ENCODE data around the gene ZNF460.

Gene ZNF460

DNA sequence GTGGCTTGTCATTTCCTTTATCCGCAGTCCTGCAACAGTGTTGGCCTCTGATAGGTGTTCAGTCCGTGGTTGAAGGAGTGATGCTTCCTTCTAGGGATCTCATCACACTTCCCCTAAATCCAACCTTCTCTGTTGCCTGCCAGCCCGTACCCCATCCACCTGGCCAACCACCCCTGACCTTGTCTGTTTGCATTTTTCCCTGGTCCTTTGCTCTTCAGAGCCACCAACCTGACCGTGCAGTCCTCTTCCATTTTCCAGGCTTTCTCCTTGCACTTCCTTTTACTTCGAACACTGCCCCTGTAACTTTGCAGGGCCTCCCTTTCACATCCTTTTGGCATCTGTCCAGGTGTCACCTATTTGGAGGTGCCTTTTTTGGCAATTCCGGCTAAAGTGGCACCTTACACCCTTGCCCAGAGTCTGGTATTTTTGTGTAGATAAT is 696 bp downstream of the ZNF460 start:
- DNase-seq (ENCODE audit: low read depth): peak; percentile 3

DNA sequence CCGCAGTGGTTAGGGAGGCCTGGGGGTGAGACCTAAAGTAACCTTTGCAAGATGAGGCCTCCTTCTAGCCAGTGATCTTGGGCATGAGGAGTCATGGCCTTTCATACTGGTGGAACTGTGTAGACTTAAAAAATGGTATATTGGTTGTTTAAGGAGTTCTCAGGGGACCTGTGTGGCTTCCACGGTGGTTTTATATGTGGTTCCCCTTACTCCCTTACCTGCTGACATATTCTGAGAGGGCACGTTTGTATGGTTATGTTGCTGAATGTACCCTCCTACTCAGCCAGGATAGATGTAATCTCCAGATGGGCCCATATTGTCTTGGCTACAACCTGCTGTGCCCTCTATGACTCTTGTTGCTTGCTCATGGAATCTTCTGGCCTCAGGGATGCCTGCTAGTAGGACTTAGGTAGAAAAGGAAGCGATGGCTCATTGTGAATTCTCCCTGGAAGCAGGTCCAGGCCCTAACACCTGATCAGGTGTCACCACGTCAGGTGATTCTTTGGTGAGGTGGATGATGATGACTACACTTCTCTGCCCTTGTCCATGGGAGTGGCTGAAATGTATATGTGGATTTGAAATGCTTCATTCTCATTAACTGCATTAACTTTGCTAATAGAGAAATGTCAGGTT is 1.8 kb downstream of the ZNF460 start:
- no peak for DNase-seq (ENCODE audit: low read depth)

DNA sequence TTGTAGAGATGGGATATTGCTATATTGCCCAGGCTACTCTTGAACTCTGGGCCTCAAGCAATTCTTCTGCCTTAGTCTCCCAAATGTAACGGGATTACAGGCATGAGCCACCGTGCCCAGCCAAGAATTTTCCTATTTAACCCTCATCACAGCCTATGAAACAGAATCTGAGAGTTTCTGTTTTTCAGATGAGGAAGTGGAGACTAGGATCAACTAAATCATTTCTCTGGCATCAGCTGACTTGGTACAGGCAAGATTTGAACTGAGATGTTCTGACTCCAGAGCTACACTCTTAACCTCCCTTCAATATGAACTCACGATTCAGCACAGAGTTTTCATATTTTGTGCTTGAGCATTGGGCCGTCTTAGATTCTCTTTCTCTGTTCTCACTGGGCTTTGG is 8.1 kb downstream of the ZNF460 start:
- DNase-seq (ENCODE audit: low read depth): no peak

DNA sequence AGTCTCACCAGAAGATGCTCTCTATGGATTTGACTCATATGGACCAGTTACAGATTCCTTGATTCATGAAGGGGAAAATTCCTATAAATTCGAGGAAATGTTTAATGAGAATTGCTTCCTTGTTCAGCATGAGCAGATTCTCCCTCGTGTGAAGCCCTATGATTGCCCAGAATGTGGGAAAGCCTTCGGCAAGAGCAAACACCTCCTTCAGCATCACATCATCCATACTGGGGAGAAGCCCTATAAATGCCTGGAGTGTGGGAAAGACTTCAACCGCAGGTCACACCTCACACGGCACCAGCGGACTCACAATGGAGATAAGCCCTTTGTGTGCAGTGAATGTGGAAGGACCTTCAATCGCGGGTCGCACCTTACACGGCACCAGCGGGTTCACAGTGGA is 10.7 kb downstream of the ZNF460 start:
- DNase-seq (ENCODE audit: low read depth): no peak

DNA sequence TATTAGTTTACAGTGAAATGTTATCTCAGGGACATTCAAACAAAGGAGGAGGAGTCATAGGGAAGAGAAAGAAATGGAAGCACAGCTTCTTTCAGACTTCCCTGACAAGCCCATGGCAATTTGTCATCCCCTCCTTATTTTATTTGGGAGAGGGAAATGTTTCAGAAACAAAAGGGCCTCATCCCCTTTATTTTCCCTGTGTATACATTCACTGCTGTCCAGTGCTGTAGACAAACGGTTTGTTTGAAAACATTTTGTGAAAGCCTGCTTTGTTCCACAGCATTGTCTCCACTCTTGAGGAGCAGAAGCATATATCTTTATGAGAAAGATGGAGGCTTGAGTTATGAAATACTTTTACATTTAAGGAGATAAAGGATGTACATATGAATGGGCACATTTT is 12.3 kb downstream of the ZNF460 start:
- DNase-seq (ENCODE audit: low read depth): no peak

DNA sequence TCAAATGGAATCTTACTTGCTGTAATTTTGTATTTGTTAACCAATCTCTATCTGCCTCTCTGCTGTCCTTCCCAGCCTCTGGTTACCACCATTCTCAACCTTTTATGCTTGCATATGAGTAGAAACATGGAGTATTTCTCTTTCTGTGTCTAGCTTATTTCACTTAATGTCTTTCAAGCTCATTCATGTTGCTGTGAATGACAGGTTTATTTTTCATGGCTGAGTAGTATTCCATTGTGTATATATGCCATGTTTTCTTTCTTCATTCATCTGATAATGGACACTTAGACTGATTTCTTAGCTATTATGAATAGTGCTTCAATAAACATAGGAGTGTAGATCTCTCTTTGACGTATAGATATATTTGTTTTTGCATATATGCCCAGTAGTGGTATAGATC is 13.4 kb downstream of the ZNF460 start:
- DNase-seq (ENCODE audit: low read depth): no peak

DNA sequence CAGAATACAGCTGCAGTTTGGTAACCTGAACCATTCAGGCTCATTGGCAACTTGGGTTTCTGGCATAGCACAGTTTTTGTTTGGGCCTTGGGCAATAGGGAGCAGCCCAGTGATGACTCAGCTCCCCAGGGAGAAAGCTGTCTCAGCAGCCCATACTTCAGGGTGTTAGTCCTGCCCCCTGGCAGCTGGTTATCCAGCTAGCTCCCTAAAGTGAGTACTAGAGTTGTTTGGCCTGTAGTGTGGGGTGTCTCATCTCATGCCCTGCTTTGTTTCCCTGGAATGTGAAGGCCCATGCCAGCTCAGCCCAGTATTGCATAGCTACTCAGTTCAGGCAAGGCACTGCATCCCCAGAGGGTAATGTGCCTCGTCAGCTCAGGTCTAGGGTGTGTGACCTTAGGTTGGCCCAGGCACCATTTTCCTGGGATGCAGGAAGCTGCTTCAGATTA is 21.8 kb downstream of the ZNF460 start:
- no peak for DNase-seq (ENCODE audit: low read depth)

DNA sequence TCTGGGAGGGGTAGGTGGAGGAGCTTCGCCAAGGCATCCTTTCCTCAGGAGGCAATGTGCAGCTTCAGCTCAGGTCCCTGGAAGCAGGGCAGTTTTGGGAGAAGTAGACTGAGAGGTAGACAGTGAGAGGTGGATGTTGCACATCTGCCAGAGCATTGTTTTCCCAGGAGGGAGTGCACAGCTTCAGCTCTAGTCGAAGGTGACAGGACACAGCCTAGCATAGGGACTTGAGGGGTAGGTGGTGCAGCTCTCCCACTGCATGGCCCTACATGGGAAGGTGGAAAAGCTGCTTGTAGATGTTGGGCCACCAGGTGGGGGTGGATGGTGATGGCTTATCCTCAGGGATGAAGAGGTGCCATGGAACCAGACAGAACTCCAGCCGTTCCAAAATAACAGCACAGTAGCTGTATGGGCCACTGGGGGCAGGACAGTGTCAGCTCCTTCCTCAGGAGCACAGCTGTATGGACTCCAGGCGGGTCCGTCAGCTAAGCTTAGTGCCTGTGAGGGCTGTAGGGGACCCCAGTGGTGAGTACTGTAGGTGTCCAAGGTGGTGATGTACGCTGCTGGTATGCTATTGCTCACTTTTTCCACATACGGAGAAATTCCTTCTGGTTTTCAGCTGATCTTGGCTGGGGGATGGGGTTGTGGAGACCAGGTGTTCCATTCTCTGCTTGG is 22.6 kb downstream of the ZNF460 start:
- no peak for DNase-seq (ENCODE audit: low read depth)

DNA sequence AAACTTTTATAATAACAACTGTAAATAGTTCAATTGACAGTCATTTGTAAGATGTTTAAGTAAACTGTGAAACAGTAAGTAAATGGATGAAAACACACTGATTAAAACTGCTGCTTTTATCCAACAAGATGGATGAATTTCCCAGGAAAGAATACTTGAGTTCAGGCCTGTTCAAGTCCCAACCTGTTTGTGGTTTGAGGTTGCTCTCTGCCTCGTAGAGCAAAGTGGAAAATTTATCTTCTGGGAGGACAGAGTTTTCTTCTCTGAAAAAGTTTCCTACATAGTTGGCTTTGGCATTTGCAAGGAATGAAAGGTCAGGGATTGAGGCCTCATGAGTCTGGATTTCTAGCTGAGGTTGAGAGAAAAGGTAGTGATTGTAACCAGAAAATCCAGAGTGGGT is 24.8 kb downstream of the ZNF460 start:
- DNase-seq (ENCODE audit: low read depth): no peak

DNA sequence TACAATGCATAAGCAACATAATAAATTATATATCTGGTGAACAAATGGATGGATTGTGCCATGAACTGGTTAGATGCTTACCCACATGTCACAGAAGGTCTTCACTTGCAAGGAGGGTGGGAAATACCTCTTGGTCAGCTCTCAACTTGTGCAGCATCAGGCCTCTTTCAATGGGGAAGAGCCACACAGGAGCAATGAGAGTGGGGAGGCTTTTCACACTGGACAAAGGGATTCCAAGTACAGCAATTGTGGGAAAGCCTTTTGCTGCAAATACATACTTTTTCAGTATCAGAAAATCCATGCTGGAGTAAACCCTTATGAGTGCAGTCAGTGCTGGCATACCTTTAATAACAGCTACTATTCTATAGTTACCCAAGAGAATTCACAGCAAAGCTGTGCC is 28.2 kb downstream of the ZNF460 start:
- DNase-seq (ENCODE audit: low read depth): no peak

DNA sequence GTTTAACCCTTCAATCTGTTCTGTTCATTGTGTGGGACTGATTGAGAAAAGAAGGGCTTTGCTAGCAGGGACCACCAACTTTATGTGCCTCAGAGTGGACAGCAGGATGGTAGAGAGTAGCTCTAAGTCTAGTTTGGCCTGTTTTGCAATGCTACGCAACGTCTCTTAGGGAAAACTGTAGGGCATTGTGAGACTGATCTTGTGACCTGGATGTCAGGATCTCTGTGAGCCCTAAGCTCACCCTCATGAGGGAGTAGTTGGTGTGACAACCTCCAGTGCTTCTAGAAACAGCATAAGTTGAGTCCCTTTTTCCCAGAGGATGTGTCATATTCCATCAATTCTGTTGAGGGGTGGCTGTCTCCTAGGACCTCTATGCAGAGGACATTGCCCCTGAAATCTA is 30.5 kb downstream of the ZNF460 start:
- no peak for DNase-seq (ENCODE audit: low read depth)

DNA sequence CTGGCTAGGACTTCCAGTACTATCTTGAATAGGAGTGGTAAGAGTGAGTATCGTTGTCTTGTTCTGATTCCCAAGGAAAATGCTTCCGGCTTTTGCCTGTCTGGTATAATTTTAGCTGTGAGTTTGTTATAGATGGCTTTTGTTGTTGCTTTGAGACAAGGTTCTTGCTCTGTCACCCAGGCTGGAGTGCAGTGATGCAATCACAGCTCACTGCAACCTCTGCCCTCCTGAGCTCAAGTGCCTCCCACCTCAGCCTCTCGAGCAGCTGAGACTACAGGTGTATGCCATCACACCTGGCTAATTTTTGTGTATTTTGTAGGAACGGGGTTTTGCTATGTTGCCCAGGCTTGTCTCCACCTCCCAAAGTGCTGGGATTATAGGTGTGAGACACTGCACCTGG is 33.9 kb downstream of the ZNF460 start:
- DNase-seq (ENCODE audit: low read depth): no peak

DNA sequence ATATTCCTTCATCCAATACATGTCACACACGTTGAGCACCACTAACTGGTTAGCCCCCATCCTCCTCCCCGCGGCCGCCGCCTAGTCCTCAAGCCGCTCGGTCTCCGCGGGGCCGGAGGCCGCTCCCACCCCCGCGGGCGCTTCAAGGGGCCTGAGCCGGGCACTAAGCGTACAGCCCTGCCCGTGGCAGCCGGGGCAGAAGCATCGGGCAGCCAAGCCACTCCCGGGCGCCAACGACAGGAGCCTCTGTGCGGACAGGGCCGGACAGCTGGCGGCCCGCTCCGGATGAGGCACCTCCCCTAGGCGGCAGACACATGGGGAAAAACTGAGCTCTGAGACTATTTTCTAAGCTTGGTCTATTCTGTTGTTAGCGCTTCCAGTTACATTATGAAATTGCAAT is 37.2 kb downstream of the ZNF460 start:
- DNase-seq (ENCODE audit: low read depth): no peak

DNA sequence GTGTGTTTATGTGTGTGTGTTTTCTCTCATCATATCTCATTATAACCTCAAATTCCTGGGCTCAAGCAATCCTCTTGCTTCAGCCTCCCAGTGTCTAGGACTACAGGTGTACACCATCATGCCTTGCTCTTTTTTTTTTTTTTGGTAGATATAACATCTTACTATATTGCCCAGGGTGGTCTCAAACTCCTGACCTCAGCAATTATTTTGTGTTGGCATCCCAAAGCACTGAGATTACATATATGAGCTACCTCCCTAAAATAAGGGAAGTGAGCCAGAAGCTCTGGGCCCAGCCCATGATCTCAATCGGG is 39.5 kb downstream of the ZNF460 start:
- DNase-seq (ENCODE audit: low read depth): no peak

DNA sequence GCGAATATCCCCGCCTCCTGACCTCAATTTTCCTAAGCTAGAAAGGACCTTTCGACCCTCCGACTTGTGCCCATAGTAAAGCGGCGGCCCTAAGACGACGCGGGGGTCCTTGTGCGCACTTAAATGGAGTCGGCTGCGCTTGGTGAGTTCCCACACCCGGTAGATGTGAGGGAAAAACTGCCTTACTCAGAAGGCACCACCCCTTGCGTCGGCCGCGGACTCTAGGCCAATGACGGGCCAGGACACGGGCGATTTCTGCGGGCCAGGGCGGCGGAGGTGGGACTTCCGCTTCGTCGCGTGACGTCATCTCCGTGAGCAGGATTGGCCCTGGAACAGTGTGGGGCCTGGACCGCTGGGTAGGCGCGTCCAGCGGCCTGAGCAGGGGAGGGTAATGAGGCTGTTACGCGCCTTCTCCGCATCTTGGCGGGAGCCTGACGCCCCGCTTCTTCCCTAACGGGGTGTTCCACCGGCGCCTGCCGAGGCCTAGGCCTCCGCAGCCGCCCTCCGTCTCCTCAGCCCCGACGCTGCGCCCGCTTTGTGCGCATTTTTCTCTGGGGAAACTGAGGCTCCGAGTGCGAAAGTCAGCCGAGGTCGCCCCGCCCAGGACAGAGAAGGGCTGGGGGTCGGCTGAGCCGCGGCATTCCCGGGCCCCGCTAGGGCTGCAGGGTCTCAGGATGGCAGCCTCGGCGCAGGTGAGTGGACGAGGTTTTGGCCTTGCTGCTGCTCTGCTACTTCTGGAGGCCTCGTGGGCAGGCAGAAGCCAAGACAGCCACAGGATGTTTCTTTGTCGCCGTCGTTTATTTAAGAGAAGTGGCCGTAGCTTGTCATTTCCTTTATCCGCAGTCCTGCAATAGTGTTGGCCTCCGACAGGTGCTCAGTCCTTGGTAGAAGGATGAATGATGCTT is 40.1 kb downstream of the ZNF460 start, which contains the start of gene ZNF543:
Gene ZNF543 (plus strand): TSS at position 293 of the 905 bp plus-strand sequence. CDS start 382 bp downstream, at position 675.
- peak; percentile 86 for DNase-seq (ENCODE audit: low read depth)

DNA sequence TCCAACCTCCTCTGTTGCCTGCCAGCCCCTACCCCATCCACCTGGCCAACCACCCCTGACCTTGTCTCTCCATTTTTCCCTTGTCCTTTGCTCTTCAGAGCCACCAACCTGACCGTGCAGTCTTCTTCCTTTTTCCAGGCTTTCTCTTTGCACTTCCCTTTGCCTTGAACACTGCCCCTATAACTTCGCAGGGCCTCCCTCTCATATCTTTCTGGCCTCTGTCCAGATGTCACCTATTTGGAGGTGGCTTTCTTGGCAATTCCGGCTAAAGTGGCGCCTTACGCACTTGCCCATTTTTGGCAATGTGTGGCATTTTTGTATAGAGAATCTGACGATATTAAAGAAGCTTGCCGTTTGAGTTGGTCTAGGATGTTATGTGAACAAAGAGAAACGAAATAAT is 40.8 kb downstream of the ZNF460 start:
- no peak for DNase-seq (ENCODE audit: low read depth)

DNA sequence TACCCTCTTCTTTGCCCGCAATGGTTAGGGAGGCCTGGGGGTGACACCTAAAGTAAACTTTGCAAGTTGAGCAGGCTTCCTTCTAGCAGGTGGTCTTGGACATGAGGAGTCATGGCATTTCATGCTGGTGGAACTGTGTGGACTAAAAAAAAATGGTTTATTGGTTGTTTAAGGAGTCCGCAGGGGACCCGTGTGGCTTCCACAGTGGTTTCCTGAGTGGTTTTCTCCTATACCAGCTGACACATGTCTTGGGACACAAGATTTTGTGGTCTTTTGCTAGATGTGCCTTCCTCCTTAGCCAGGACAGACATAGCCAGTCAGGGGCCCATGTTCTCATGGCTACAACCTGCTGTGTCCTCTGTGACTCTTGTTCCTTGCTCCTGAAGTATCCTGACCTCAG is 41.5 kb downstream of the ZNF460 start:
- no peak for DNase-seq (ENCODE audit: low read depth)

DNA sequence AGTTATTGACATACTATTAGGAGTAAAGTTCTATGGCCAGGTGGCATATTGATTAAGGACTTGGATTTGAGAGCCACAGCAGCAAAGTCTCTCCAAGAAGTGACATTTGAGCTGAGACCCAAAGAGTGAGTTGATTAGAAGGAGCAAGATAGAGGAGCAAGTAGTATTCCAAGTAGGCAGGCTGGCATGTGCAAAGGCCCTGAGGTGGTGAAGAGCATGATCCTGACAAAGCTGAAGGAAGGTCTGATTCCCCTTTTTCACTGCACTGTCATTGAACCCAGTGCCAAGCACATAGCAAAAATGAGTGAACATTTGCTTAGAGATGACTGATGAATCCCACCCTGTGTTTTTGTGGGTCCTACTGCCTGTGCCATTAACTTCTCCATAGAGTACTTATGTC is 44.7 kb downstream of the ZNF460 start:
- DNase-seq (ENCODE audit: low read depth): no peak

DNA sequence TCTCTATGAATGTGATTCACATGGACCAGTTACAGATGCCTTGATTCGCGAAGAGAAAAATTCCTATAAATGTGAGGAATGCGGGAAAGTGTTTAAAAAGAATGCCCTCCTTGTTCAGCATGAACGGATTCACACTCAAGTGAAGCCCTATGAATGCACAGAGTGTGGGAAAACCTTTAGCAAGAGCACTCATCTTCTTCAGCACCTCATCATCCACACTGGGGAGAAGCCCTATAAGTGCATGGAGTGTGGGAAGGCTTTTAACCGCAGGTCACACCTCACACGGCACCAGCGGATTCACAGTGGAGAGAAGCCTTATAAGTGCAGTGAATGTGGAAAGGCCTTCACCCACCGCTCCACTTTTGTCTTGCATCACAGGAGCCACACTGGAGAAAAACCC is 47.7 kb downstream of the ZNF460 start:
- DNase-seq (ENCODE audit: low read depth): no peak

DNA sequence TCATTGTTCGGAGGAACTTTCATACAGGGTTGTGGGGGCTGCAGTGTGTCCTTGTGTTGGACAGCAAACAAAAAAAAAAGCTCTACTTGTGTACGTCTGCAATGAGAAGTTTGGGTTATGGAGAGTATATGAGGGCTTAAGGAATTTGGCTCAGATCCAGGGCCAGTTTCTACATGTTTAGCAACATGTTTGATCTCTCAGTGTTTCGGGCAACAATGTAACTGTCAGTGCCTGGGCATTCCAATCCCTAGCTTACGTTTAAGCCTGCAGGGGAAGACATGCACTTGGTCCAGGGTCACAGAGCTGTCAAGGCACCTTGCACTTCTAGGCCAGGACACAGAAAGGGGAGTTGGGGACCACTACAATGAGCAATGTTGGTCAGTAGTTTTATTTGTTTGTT is 53.9 kb downstream of the ZNF460 start:
- DNase-seq (ENCODE audit: low read depth): no peak

DNA sequence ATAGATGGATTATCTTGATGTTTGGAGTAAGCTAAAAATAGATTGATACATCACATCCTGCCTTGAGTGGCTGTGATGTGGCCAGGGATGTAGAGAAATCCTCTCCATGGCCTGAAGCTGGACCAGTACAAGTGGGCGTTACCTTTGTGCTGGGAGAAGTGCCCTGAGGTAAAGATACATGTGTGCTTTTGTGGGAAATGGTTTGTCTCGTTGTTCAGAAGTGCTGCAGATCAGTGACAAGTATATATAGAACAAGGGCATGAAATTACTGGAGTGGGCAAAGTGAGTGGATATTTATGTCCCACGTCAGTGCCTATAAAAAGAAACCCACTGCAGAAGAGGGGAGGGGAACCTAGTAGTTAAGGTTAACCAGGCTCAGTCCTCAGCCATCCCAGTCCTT is 58.6 kb downstream of the ZNF460 start:
- no peak for DNase-seq (ENCODE audit: low read depth)

DNA sequence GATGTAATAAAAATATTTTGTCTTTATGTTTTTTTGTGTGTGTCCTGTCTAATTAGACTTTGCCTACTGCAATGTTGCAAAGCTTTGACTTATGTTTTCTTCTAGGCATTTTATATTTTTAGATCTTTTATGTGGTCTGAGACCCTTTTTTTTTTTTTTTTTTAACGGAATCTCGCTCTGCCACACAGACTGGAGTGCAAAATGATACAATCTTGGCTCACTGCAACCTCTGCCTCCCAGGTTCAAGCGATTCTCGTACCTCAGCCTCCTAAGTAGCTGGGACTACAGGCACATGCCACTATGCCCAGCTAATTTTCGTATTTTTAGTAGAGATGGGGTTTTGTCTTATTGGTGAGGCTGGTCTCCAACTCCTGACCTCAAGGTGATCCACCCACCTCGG is 62.3 kb downstream of the ZNF460 start:
- DNase-seq (ENCODE audit: low read depth): no peak
